GM21423 (cell line): ENCODE results near the gene CXCL3.

Experiments used
- ATAC-seq: cut with Tn5 transposase; IDR thresholded peaks from one replicate; pipeline ENCODE4 v1.9.1; 2021; ENCODE audit warnings: mild to moderate bottlenecking, moderate library complexity; ENCODE audit not compliant: unreplicated experiment

Gene CXCL3

GRCh38 chr4:74016068-74016467 is 22.4 kb downstream of the CXCL3 start:
- no peak for ATAC-seq

- ATAC-seq: no peak
These were observed 23.2 kb downstream of the CXCL3 start for GRCh38 chr4:74015126-74015780.

- no peak for ATAC-seq
These were observed 24.2 kb downstream of the CXCL3 start for GRCh38 chr4:74014332-74014731.

GRCh38 chr4:74013264-74013663 is 25.2 kb downstream of the CXCL3 start:
- no peak for ATAC-seq

- no peak for ATAC-seq
These were observed 26.4 kb downstream of the CXCL3 start for GRCh38 chr4:74012130-74012529.

GRCh38 chr4:74009307-74009706 is 29.2 kb downstream of the CXCL3 start:
- no peak for ATAC-seq

- no peak for ATAC-seq
These were observed 32.4 kb downstream of the CXCL3 start for GRCh38 chr4:74006009-74006476.

- ATAC-seq: no peak
These were observed 33.0 kb downstream of the CXCL3 start for GRCh38 chr4:74005528-74005927.

- no peak for ATAC-seq
These were observed 33.8 kb downstream of the CXCL3 start for GRCh38 chr4:74004668-74005067.

- no peak for ATAC-seq
These were observed 38.2 kb downstream of the CXCL3 start for GRCh38 chr4:74000301-74000700.

- ATAC-seq: no peak
These were observed 40.2 kb downstream of the CXCL3 start, which contains the start of gene CXCL5 for GRCh38 chr4:73998040-73999011. Gene CXCL5 (minus strand): TSS chr4:73998677. CDS start chr4:73998581, 96 bp downstream.

GRCh38 chr4:73992050-73992449 is 46.4 kb downstream of the CXCL3 start:
- ATAC-seq: no peak

GRCh38 chr4:73991742-73992000 is 46.8 kb downstream of the CXCL3 start:
- ATAC-seq: no peak

GRCh38 chr4:73990988-73991741 is 47.3 kb downstream of the CXCL3 start:
- ATAC-seq: no peak

- no peak for ATAC-seq
These were observed 48.6 kb downstream of the CXCL3 start for GRCh38 chr4:73989928-73990327.

GRCh38 chr4:73989031-73989430 is 49.5 kb downstream of the CXCL3 start:
- ATAC-seq: no peak

- ATAC-seq: no peak
These were observed 50.4 kb downstream of the CXCL3 start, which contains the start of gene PPBP for GRCh38 chr4:73988061-73988460. Gene PPBP (minus strand): TSS chr4:73988190. CDS start chr4:73988103, 87 bp downstream.
